Lower leg skin (tissue), 4 donors: Measurements from ENCODE around the gene RHPN2. TPM values are rescaled to one million over a fixed set of nuclear protein-coding genes. Genes with fewer than 3 reads are reported as not detected.

ENCODE experiments used
- DNase-seq, 2 donors: peaks; one replicate each; pipeline ENCODE4 v3.0.0-alpha.2; 2019; ENCODE audit warnings: low spot score in 2 of 2
- H3K4me3 ChIP-seq: fragments of 200-600 bp; sonication (generic); 2 replicates; pipeline ENCODE4 v1.5.1; 2017; ENCODE audit warnings: mild to moderate bottlenecking, low read depth; ENCODE audit not compliant: poor library complexity, severe bottlenecking
- CTCF ChIP-seq, 3 donors: fragments of 450-650 bp; IDR thresholded peaks; one replicate each; pipeline ENCODE4 v1.5.1; 2016; ENCODE audit warnings: antibody characterized with exemption in 3 of 3, mild to moderate bottlenecking in 3 of 3, moderate library complexity in 2 of 3
- POLR2A ChIP-seq, 2 donors: fragments of 450-650 bp; IDR thresholded peaks; one replicate each; pipeline ENCODE4 v1.6.1; 2016 to 2017; ENCODE audit warnings: antibody characterized with exemption in 2 of 2, mild to moderate bottlenecking in 1 of 2, moderate library complexity in 1 of 2
- WGBS, 2 donors: methylation state at CpG; one replicate each; pipeline ENCODE4 v1.1.5; 2018; 5-methylcytosine and 5-hydroxymethylcytosine counted together
- intact Hi-C: fragments of 100-400 bp; cut with DNase I; formaldehyde crosslinking; loops from one replicate; pipeline ENCODE4 v1.15.0; 2023; ENCODE audit warnings: low total_unique reads
- total RNA-seq, 4 donors: library from RNA; depleted of rRNA; stranded (reverse); fragments of >200 nt; gene quantifications; one replicate each; pipeline ENCODE4 v1.1.0, GENCODE V29; 2016

The RHPN2 gene
- 10 to 100 TPM in 3 of 4 donors, 1 to 10 TPM in 1; 4.0 to 25.7 (median 19.9) TPM for total RNA-seq

GRCh38 chr19:33064792-33065550, at the start of gene RHPN2:
Gene RHPN2 (minus strand): TSS chr19:33064888. CDS start chr19:33064852, 36 bp downstream.
- H3K4me3 ChIP-seq, result peak within 1 kb of the TSS; percentile 19
- intact Hi-C loops, result no loop called here
- WGBS, 2 donors, result 10 to 11% methylated on average over 22 to 25 of the region's 86 CpGs
- no peak for TF ChIP-seq POLR2A (IDR thresholded peaks at IDR 0.05)
- no peak for TF ChIP-seq CTCF (IDR thresholded peaks at IDR 0.05)
- DNase-seq, result no peak

DNA sequence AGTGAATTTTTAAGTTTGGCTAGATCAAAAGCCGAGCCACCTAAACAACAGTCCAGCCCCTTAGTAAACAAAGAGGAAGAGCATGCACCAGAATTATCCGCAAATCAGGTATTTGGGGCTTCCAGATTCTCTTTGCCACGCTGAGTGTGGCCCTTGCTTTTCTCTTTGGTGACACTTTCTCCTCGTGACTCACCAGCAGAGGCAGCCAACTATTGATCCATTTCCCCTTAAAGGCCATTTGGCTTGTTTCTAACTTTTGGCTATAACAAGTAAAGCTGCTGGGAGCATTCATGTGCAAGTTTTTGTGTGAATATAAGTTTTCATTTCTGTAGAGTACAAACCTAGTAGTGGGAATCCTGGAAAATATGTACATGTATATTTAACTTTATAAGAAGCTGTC, 49.6 kb upstream of the RHPN2 start:
- no peak for DNase-seq
- intact Hi-C loops, result no loop called here
- TF ChIP-seq CTCF (IDR thresholded peaks at IDR 0.05) (no peak), POLR2A (IDR thresholded peaks at IDR 0.05) (no peak)
- no peak overlapping the region for H3K4me3 ChIP-seq
- 87 to 90% methylated on average over 4 of the region's 4 CpGs for WGBS, 2 donors

- intact Hi-C loops, result no loop called here
- WGBS, 2 donors, result 86 to 90% methylated on average over 11 of the region's 11 CpGs
- no peak for TF ChIP-seq POLR2A (IDR thresholded peaks at IDR 0.05)
- no peak for TF ChIP-seq CTCF (IDR thresholded peaks at IDR 0.05)
- DNase-seq, result no peak
- H3K4me3 ChIP-seq, result no peak overlapping the region
Measured at GRCh38 chr19:33111587-33111986, 46.9 kb upstream of the RHPN2 start.

DNA sequence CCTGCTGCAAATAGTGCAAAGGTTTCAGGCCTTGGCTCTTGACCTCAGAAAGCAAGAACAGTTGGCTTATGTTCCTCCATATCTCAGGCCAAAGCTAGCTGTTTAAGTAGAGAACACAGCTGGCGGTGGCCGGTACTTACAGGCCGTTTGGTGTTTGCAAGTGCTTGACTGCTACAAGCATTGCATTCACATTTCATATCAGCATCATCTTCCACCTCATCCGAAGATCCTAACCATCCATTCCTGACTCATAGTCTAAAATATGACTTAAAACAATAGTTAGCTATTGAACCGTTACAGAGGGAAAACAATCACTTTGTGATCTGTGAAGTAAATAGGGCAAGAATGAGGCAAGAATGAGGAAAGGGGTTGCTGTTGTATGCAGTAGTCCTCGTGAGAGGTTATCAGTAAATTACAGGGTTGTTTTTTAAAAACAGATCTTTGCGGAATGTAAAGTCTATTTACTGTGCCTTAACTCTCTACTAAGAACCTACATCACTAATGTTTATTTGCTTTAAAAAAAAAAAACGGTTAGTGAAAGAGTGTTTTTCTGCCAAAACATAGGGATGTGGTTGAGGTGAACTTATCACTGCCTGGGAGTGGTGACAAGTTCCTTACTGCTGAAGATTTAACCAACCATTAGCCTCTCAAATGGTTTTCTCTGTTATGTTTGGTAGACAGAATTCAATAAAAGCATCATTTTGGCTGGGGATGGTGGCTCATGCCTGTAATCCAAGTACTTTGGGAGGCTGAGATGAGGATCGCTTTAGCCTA, 45.6 kb upstream of the RHPN2 start:
- TF ChIP-seq POLR2A (IDR thresholded peaks at IDR 0.05) (no peak), CTCF (IDR thresholded peaks at IDR 0.05) (no peak)
- 88 to 90% methylated on average over 9 of the region's 9 CpGs for WGBS, 2 donors
- DNase-seq, result no peak

DNA sequence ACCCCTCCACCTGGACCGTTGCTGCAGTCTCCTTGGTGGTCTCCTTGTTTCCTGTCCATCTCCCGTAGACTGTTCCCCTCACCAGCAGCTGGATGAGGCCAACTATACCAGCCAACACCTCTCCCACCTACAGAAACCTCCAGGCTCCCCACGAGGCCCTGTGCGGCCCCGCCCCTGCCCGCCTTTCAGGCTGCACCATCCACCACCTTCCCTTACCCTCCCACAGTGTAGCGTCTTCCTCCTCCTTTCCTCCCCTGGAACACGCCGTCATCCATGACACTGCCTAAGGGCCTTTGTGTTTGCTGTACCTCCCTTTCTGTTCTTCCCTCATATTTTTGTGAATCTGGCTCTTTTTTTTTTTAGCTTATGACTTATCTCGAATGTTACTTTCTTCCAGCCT, 43.5 kb upstream of the RHPN2 start:
- intact Hi-C loops, result no loop called here
- DNase-seq, result no peak
- TF ChIP-seq CTCF (IDR thresholded peaks at IDR 0.05) (no peak), POLR2A (IDR thresholded peaks at IDR 0.05) (no peak)
- 90 to 91% methylated on average over 10 of the region's 10 CpGs for WGBS, 2 donors
- H3K4me3 ChIP-seq, result no peak overlapping the region

More for the DNA sequence above, 45.6 kb upstream of the RHPN2 start:
- intact Hi-C loops, result no loop called here
- no peak overlapping the region for H3K4me3 ChIP-seq
